Measurements from ENCODE around the gene VGLL4. TPM values are rescaled to one million over a fixed set of nuclear protein-coding genes. Genes with fewer than 3 reads are reported as not detected.

VGLL4 gene
- total RNA-seq, 1 experiment from 2014 or later = 46.3 TPM

GRCh38 chr3:11606865-11607440, 36.8 kb downstream of the VGLL4 start:
- Histone ChIP-seq H3K27me3 (ENCODE audit: low read length) (no peaks in the 10 kb centered on the region), H3K79me2 (ENCODE audit: low read length) (peaks cover 97% of the 10 kb centered on the region), H3K4me2 (ENCODE audit: low read length) (no peak overlapping the region), H3K27ac (ENCODE audit: low read length) (no peak overlapping the region), H3F3A (ENCODE audit: low read length, unreplicated experiment) (no peaks in the 10 kb centered on the region), H3K9me3 (ENCODE audit: low read length) (no peaks in the 10 kb centered on the region), H3K4me1 (ENCODE audit: insufficient read depth, low read length) (peaks cover 20% of the 10 kb centered on the region), H3K9ac (ENCODE audit: low read length) (no peak overlapping the region), H3K36me3 (ENCODE audit: low read depth, low read length) (peaks cover 2% of the 10 kb centered on the region; the same call in 1 of the 2 replicates), H4K20me1 (ENCODE audit: low read length) (peaks cover 20% of the 10 kb centered on the region), H3K9me2 (replicated peaks; ENCODE audit: low read length) (no peaks in the 10 kb centered on the region), H3K4me3 (ENCODE audit: low read length) (no peak overlapping the region), H2AFZ (ENCODE audit: low read length) (no peak overlapping the region)
- intact Hi-C loops (cut with micrococcal nuclease) = no loop called here
- CTCF ChIA-PET = no interaction called here
- BruUV-seq (replicated peaks) = no TSS peak
- DNase-seq (no peak), ATAC-seq (no peak)
- POLR2A ChIA-PET (ENCODE audit: unreplicated experiment) = no interaction called here
- TF ChIP-seq CTCF (conservative IDR thresholded peaks at IDR 0.05; ENCODE audit: low read depth, low read length) (no peak), EZH2phosphoT487 (IDR thresholded peaks at IDR 0.05; ENCODE audit: borderline replicate concordance, low read length) (no peak), EZH2 (IDR thresholded peaks at IDR 0.05; ENCODE audit: low read length, unreplicated experiment) (no peak)

GRCh38 chr3:11606090-11606784, 37.5 kb downstream of the VGLL4 start:
- ATAC-seq = no peak
- H3K4me3 ChIP-seq (ENCODE audit: low read length) = no peak overlapping the region
- peaks cover 20% of the 10 kb centered on the region for H4K20me1 ChIP-seq (ENCODE audit: low read length)
- BruUV-seq (replicated peaks) = no TSS peak
- peaks cover 2% of the 10 kb centered on the region; the same call in 1 of the 2 replicates for H3K36me3 ChIP-seq (ENCODE audit: low read depth, low read length)
- H3K9me2 ChIP-seq (replicated peaks; ENCODE audit: low read length) = no peaks in the 10 kb centered on the region
- H3F3A ChIP-seq (ENCODE audit: low read length, unreplicated experiment) = no peaks in the 10 kb centered on the region
- H3K9ac ChIP-seq (ENCODE audit: low read length) = no peak overlapping the region
- H3K9me3 ChIP-seq (ENCODE audit: low read length) = no peaks in the 10 kb centered on the region
- ChIA-PET CTCF (no interaction called here), POLR2A (ENCODE audit: unreplicated experiment) (no interaction called here)
- no peak for DNase-seq
- TF ChIP-seq CTCF (conservative IDR thresholded peaks at IDR 0.05; ENCODE audit: low read depth, low read length) (no peak), EZH2phosphoT487 (IDR thresholded peaks at IDR 0.05; ENCODE audit: borderline replicate concordance, low read length) (no peak), EZH2 (IDR thresholded peaks at IDR 0.05; ENCODE audit: low read length, unreplicated experiment) (no peak)
- H2AFZ ChIP-seq (ENCODE audit: low read length) = no peak overlapping the region
- peaks cover 92% of the 10 kb centered on the region for H3K79me2 ChIP-seq (ENCODE audit: low read length)
- no peak overlapping the region for H3K4me2 ChIP-seq (ENCODE audit: low read length)
- H3K4me1 ChIP-seq (ENCODE audit: insufficient read depth, low read length) = peaks cover 28% of the 10 kb centered on the region
- intact Hi-C loops (cut with micrococcal nuclease) = no loop called here
- no peak overlapping the region for H3K27ac ChIP-seq (ENCODE audit: low read length)
- no peaks in the 10 kb centered on the region for H3K27me3 ChIP-seq (ENCODE audit: low read length)

- DNase-seq (no peak), ATAC-seq (no peak)
- peaks cover 34% of the 10 kb centered on the region for H3K4me1 ChIP-seq (ENCODE audit: insufficient read depth, low read length)
- peaks cover 84% of the 10 kb centered on the region for H3K79me2 ChIP-seq (ENCODE audit: low read length)
- intact Hi-C loops (cut with micrococcal nuclease) = no loop called here
- TF ChIP-seq EZH2 (IDR thresholded peaks at IDR 0.05; ENCODE audit: low read length, unreplicated experiment) (no peak), CTCF (conservative IDR thresholded peaks at IDR 0.05; ENCODE audit: low read depth, low read length) (no peak), EZH2phosphoT487 (IDR thresholded peaks at IDR 0.05; ENCODE audit: borderline replicate concordance, low read length) (no peak)
- peaks cover 2% of the 10 kb centered on the region; the same call in 1 of the 2 replicates for H3K36me3 ChIP-seq (ENCODE audit: low read depth, low read length)
- ChIA-PET POLR2A (ENCODE audit: unreplicated experiment) (no interaction called here), CTCF (no interaction called here)
- H3K9me2 ChIP-seq (replicated peaks; ENCODE audit: low read length) = no peaks in the 10 kb centered on the region
- H2AFZ ChIP-seq (ENCODE audit: low read length) = no peak overlapping the region
- H4K20me1 ChIP-seq (ENCODE audit: low read length) = peaks cover 15% of the 10 kb centered on the region
- no peak overlapping the region for H3K4me2 ChIP-seq (ENCODE audit: low read length)
- no peaks in the 10 kb centered on the region for H3K27me3 ChIP-seq (ENCODE audit: low read length)
- H3K27ac ChIP-seq (ENCODE audit: low read length) = no peak overlapping the region
- no TSS peak for BruUV-seq (replicated peaks)
- H3K4me3 ChIP-seq (ENCODE audit: low read length) = no peak overlapping the region
- H3K9ac ChIP-seq (ENCODE audit: low read length) = no peak overlapping the region
- H3K9me3 ChIP-seq (ENCODE audit: low read length) = no peaks in the 10 kb centered on the region
- no peaks in the 10 kb centered on the region for H3F3A ChIP-seq (ENCODE audit: low read length, unreplicated experiment)
Observed at GRCh38 chr3:11605398-11605797, 38.3 kb downstream of the VGLL4 start.

All from PC-3 (cell line).